ENCODE measurements around the gene POU3F1.

The POU3F1 gene

GRCh38 chr1:38068980-38069340, 22.4 kb upstream of the POU3F1 start:
- DNase-seq (ENCODE audit: low spot score) = no peak
- in situ Hi-C loops (cut with MboI; ENCODE audit: low pct_unique_long_range_greater_than_20kb, low sequenced_read_pairs, unreplicated experiment) = no loop called here
- TF ChIP-seq CTCF (IDR thresholded peaks at IDR 0.05; ENCODE audit: extremely low read depth, insufficient read depth, missing control alignments) = no peak

GRCh38 chr1:38068220-38068979, 21.8 kb upstream of the POU3F1 start:
- DNase-seq (ENCODE audit: low spot score) = no peak
- no peak for TF ChIP-seq CTCF (IDR thresholded peaks at IDR 0.05; ENCODE audit: extremely low read depth, insufficient read depth, missing control alignments)
- in situ Hi-C loops (cut with MboI; ENCODE audit: low pct_unique_long_range_greater_than_20kb, low sequenced_read_pairs, unreplicated experiment) = no loop called here

GRCh38 chr1:38064197-38064903, 17.8 kb upstream of the POU3F1 start:
- no peak for DNase-seq (ENCODE audit: low spot score)
- TF ChIP-seq CTCF (IDR thresholded peaks at IDR 0.05; ENCODE audit: extremely low read depth, insufficient read depth, missing control alignments) = no peak
- in situ Hi-C loops (cut with MboI; ENCODE audit: low pct_unique_long_range_greater_than_20kb, low sequenced_read_pairs, unreplicated experiment) = no loop called here

GRCh38 chr1:38063616-38064015, 17.0 kb upstream of the POU3F1 start:
- no peak for DNase-seq (ENCODE audit: low spot score)
- in situ Hi-C loops (cut with MboI; ENCODE audit: low pct_unique_long_range_greater_than_20kb, low sequenced_read_pairs, unreplicated experiment) = no loop called here
- no peak for TF ChIP-seq CTCF (IDR thresholded peaks at IDR 0.05; ENCODE audit: extremely low read depth, insufficient read depth, missing control alignments)

- DNase-seq (ENCODE audit: low spot score) = no peak
- in situ Hi-C loops (cut with MboI; ENCODE audit: low pct_unique_long_range_greater_than_20kb, low sequenced_read_pairs, unreplicated experiment) = no loop called here
- no peak for TF ChIP-seq CTCF (IDR thresholded peaks at IDR 0.05; ENCODE audit: extremely low read depth, insufficient read depth, missing control alignments)
Observed at GRCh38 chr1:38062361-38063288, 16.0 kb upstream of the POU3F1 start.

- in situ Hi-C loops (cut with MboI; ENCODE audit: low pct_unique_long_range_greater_than_20kb, low sequenced_read_pairs, unreplicated experiment) = no loop called here
- TF ChIP-seq CTCF (IDR thresholded peaks at IDR 0.05; ENCODE audit: extremely low read depth, insufficient read depth, missing control alignments) = no peak
- DNase-seq (ENCODE audit: low spot score) = peak; percentile 74
Observed at GRCh38 chr1:38061883-38062328, 15.3 kb upstream of the POU3F1 start.
